ENCODE measurements around the gene DUSP18. TPM values are rescaled to one million over a fixed set of nuclear protein-coding genes. Genes with fewer than 3 reads are reported as not detected.

DUSP18 gene
- total and polyA plus RNA-seq, 9 of the 15 experiments (the other 6 are each of a cell fraction or from before 2014, with no cell fraction given) = 1.00 to 3.7 (median 1.5) TPM

DNA sequence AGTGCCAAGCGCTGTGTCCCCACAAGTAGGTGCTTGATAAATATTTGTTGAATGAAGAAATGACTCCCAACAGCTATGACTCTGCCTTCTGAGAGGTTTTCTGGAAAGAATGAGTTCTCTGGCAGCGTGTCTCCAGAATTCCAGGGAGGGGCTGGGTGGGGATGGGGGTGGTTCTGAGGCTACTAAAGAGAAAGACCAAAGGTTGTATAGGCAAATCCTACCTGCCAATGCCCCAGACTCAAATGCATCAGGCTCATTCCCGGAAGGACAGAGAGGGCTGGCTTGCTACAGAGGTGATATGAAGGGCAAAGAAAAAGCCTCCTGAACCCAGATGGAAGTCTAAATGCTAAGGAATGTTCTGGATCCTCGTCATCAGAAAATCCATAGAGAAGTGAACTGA, 1.9 kb downstream of the DUSP18 start:
- Histone ChIP-seq H3K79me2 (ENCODE audit: control insufficient read depth, insufficient read depth, low read length) (no peaks in the 10 kb centered on the region), H3K27me3 (ENCODE audit: control insufficient read depth in 2 of 2, insufficient read depth in 2 of 2, low read length in 2 of 2) (no peaks in the 10 kb centered on the region), H4K20me1 (replicated peaks; ENCODE audit: control insufficient read depth, insufficient read depth, low read length) (no peaks in the 10 kb centered on the region), H3K9ac (ENCODE audit: insufficient read depth in 1 of 2, low read depth in 2 of 2, low read length in 2 of 2) (no peak overlapping the region), H3K27ac (ENCODE audit: extremely low read depth, low read depth, low read length) (no peak overlapping the region), H3K36me3 (ENCODE audit: control insufficient read depth, insufficient read depth, low read length) (no peaks in the 10 kb centered on the region), H3K4me2 (ENCODE audit: insufficient read depth, low read length) (no peak overlapping the region), H2AFZ (ENCODE audit: low read depth, low read length) (no peak overlapping the region), H3K9me1 (ENCODE audit: control insufficient read depth, insufficient read depth, low read length) (no peaks in the 10 kb centered on the region), H3K9me3 (replicated peaks; ENCODE audit: control insufficient read depth, insufficient read depth, low read depth, low read length) (no peaks in the 10 kb centered on the region), H3K4me1 (replicated peaks in 1 of 2; ENCODE audit: control insufficient read depth in 2 of 2, insufficient read depth in 2 of 2, low read length in 2 of 2) (peaks cover 7 to 16% of the 10 kb centered on the region in 2 experiments; a peak in 3 of 5 replicates), H3K4me3 (no peak overlapping the region)
- WGBS (ENCODE audit: insufficient coverage, low coverage, missing lambda C conversion rate) = 57% methylated on average over 3 of the region's 4 CpGs
- in situ Hi-C loops (cut with MboI) (no loop called here), intact Hi-C loops (cut with micrococcal nuclease) (loop anchor here (10.0 kb wide), 1 partner anchor 89 kb away; no protein-coding TSS in a partner anchor)
- ChIA-PET CTCF (ENCODE audit: low intra/inter-chr PET ratio) (no interaction called here), POLR2A (no interaction called here)
- FAIRE-seq (no peak), ATAC-seq (no peak), DNase-seq (ENCODE audit: extremely low read depth in 1 of 4, low spot score in 3 of 4) (no peak)
- BruUV-seq (replicated peaks) = no TSS peak
- TF ChIP-seq ZNF134 (CRISPR knock-in tag; conservative IDR thresholded peaks at IDR 0.05) (no peak), MAFF (IDR thresholded peaks at IDR 0.05; ENCODE audit: low read length) (no peak), ETS2 (tag; IDR thresholded peaks at IDR 0.05; ENCODE audit: borderline replicate concordance, poor library complexity, severe bottlenecking) (no peak), MEIS2 (IDR thresholded peaks at IDR 0.05; ENCODE audit: partially characterized antibody) (no peak), TOE1 (IDR thresholded peaks at IDR 0.05; ENCODE audit: borderline replicate concordance) (no peak), TOE1 (CRISPR knock-in tag; IDR thresholded peaks at IDR 0.05; ENCODE audit: borderline replicate concordance, low read depth) (no peak), HNRNPH1 (optimal IDR thresholded peaks at IDR 0.05; ENCODE audit: low read depth, low read length) (no peak), NRF1 (conservative IDR thresholded peaks at IDR 0.05 in 1 of 2, IDR thresholded peaks at IDR 0.05 in 1 of 2) (no peak), NONO (IDR thresholded peaks at IDR 0.05; ENCODE audit: low read depth in 2 of 2, low read length in 1 of 2) (no peak)

Measured in K562 (cell line).